HepG2 (cell line): ENCODE results near the gene GGA3. TPM values are rescaled to one million over a fixed set of nuclear protein-coding genes. Genes with fewer than 3 reads are reported as not detected.

Experiments
- ATAC-seq: fragments of 200-7000 bp; cut with Tn5 transposase; 3 replicates; pipeline ENCODE4 v1.9.1; 2020; ENCODE audit warnings: mild to moderate bottlenecking, moderate library complexity
- BruUV-seq: library from RNA; stranded (reverse); fragments of 400-500 nt; replicated peaks from 2 replicates; lab custom pipeline; 2021; lab: Mats Ljungman, UMichigan
- CTCF ChIA-PET: fragments of 300-600 bp; formaldehyde crosslinking; extraction: SDS; loops from one replicate; lab custom pipeline; 2021; ENCODE audit warnings: low total read pairs, inconsistent platforms, low intra/inter-chr PET ratio; lab: Yijun Ruan, JAX
- POLR2A ChIA-PET: fragments of 350-600 bp; sonication (Branson Sonifier 250); formaldehyde crosslinking; loops from one replicate; lab custom pipeline; 2020; ENCODE audit warnings: antibody characterized with exemption, inconsistent platforms; lab: Yijun Ruan, JAX
- DNase-seq: peaks from one replicate; pipeline ENCODE4 v3.0.0-alpha.2; 2015; ENCODE audit warnings: low spot score
- FAIRE-seq: peaks from 3 replicates; lab custom pipeline; 2011; peaks lifted over from hg19 to GRCh38; lab: Jason Lieb, UNC
- H2AFZ ChIP-seq: one replicate; pipeline ENCODE4 v1.6.1; 2011; ENCODE audit warnings: low read length, inconsistent platforms
- H3K27ac ChIP-seq: fragments of 300-600 bp; 3 replicates; pipeline ENCODE4 v1.8.0; 2011; ENCODE audit warnings: mixed run types, mild to moderate bottlenecking, mixed read lengths, low read length, inconsistent platforms; ENCODE audit not compliant: insufficient read depth; ENCODE audit errors: extremely low read length
- H3K27me3 ChIP-seq, 2 experiments: fragments of 200-600 bp in 1 of 2; 2 replicates in 1 of 2; 3 replicates in 1 of 2; pipeline versions ENCODE4 v1.6.0 to v1.8.0; 2011; ENCODE audit warnings: low read length in 2 of 2, mild to moderate bottlenecking in 2 of 2, moderate library complexity in 2 of 2, inconsistent platforms in 1 of 2; ENCODE audit not compliant: insufficient read depth in 2 of 2, control insufficient read depth in 1 of 2
- H3K36me3 ChIP-seq, 2 experiments: fragments of 200-600 bp in 1 of 2; replicated peaks in 1 of 2; 2 replicates in 1 of 2; 3 replicates in 1 of 2; pipeline versions ENCODE4 v1.5.1 to v1.8.0; 2011; ENCODE audit warnings: low read length in 2 of 2, inconsistent platforms in 1 of 2; ENCODE audit not compliant: insufficient read depth in 2 of 2, control insufficient read depth in 1 of 2
- H3K4me1 ChIP-seq: 2 replicates; pipeline ENCODE4 v1.5.1; 2012; ENCODE audit warnings: low read length, inconsistent platforms; ENCODE audit not compliant: insufficient read depth
- H3K4me2 ChIP-seq: 2 replicates; pipeline ENCODE4 v1.6.0; 2011; ENCODE audit warnings: low read depth, low read length, inconsistent platforms
- H3K4me3 ChIP-seq, 3 experiments: fragments of 200-600 bp in 1 of 3; sonication (generic), shearing (Covaris generic) in 1 of 3; replicated peaks in 1 of 3; 2 replicates each; pipeline ENCODE4 v1.5.1; 2011 to 2016; ENCODE audit warnings: low read length in 3 of 3, inconsistent platforms in 2 of 3, low read depth in 2 of 3, mild to moderate bottlenecking in 2 of 3, control low read depth in 1 of 3, mixed read lengths in 1 of 3; ENCODE audit not compliant: insufficient read depth in 1 of 3
- H3K79me2 ChIP-seq: one replicate; pipeline ENCODE4 v1.6.1; 2011; ENCODE audit warnings: low read length, inconsistent platforms; ENCODE audit not compliant: insufficient read depth
- H3K9ac ChIP-seq: 2 replicates; pipeline ENCODE4 v1.6.0; 2011; ENCODE audit warnings: mild to moderate bottlenecking, low read depth, low read length, inconsistent platforms; ENCODE audit not compliant: insufficient read depth
- H3K9me3 ChIP-seq: 2 replicates; pipeline ENCODE4 v1.5.1; 2012; ENCODE audit warnings: mild to moderate bottlenecking, low read length
- H4K20me1 ChIP-seq: 2 replicates; pipeline ENCODE4 v1.6.0; 2011; ENCODE audit warnings: inconsistent platforms, mild to moderate bottlenecking, low read length, moderate library complexity; ENCODE audit not compliant: insufficient read depth
- CREB1 ChIP-seq, 2 experiments: fragments of 450-650 bp in 1 of 2; IDR thresholded peaks; 2 replicates each; pipeline ENCODE4 v1.6.1; 2016 to 2017; ENCODE audit warnings: control low read depth in 1 of 2, mild to moderate bottlenecking in 1 of 2, missing compliant biosample characterization in 1 of 2, missing genetic modification characterization in 1 of 2
- ETV6 ChIP-seq: sonication (generic); formaldehyde crosslinking; conservative IDR thresholded peaks from 2 replicates; pipeline ENCODE4 v1.4.0; 2020; ENCODE audit warnings: missing genetic modification reagents
- IRF2 ChIP-seq: IDR thresholded peaks from 2 replicates; pipeline ENCODE4 v1.6.1; 2018; ENCODE audit warnings: missing genetic modification reagents, missing compliant biosample characterization
- MEIS2 ChIP-seq: sonication (generic); formaldehyde crosslinking; IDR thresholded peaks from 2 replicates; pipeline ENCODE4 v1.9.0; 2021; ENCODE audit warnings: mild to moderate bottlenecking, missing genetic modification reagents
- SALL1 ChIP-seq: sonication (generic); formaldehyde crosslinking; IDR thresholded peaks from 2 replicates; pipeline ENCODE4 v1.8.0; 2022; ENCODE audit warnings: mild to moderate bottlenecking, missing genetic modification reagents
- TCF12 ChIP-seq, 2 experiments: fragments of 450-650 bp in 1 of 2; sonication (generic) in 1 of 2; formaldehyde crosslinking in 1 of 2; IDR thresholded peaks; 2 replicates each; pipeline versions ENCODE4 v1.6.1 to v1.8.0; 2017 to 2022; ENCODE audit warnings: antibody characterized with exemption in 1 of 2, mild to moderate bottlenecking in 1 of 2, missing genetic modification reagents in 1 of 2, moderate library complexity in 1 of 2
- ZC3H4 ChIP-seq: sonication (generic); formaldehyde crosslinking; IDR thresholded peaks from 2 replicates; pipeline ENCODE4 v1.4.0; 2020; ENCODE audit warnings: missing genetic modification reagents, borderline replicate concordance
- ZMYM2 ChIP-seq: sonication (generic); formaldehyde crosslinking; IDR thresholded peaks from 2 replicates; pipeline ENCODE4 v1.8.0; 2022; ENCODE audit warnings: mild to moderate bottlenecking, missing genetic modification reagents
- ZNF264 ChIP-seq: sonication (generic); formaldehyde crosslinking; IDR thresholded peaks from 2 replicates; pipeline ENCODE4 v1.4.0; 2020; ENCODE audit warnings: missing genetic modification reagents
- ZNF317 ChIP-seq: sonication (generic); formaldehyde crosslinking; IDR thresholded peaks from 2 replicates; pipeline ENCODE4 v1.5.0; 2020; ENCODE audit warnings: mild to moderate bottlenecking, missing genetic modification reagents
- ZNF652 ChIP-seq: IDR thresholded peaks from 2 replicates; pipeline ENCODE4 v1.6.1; 2016; ENCODE audit warnings: low read depth, borderline replicate concordance
- WGBS: methylation state at CpG from one replicate; pipeline ENCODE4 v1.1.6; 2017; ENCODE audit warnings: low lambda C conversion rate; 5-methylcytosine and 5-hydroxymethylcytosine counted together
- in situ Hi-C: cut with HindIII; loops from 2 replicates; pipeline ENCODE4 v1.10.0; 2017; ENCODE audit warnings: low pct_unique_long_range_greater_than_20kb; ENCODE audit not compliant: extremely low pct_ligation_motif_present
- intact Hi-C: fragments of 100-400 bp; cut with micrococcal nuclease; formaldehyde crosslinking; loops from one replicate; pipeline ENCODE4 v1.10.0; 2022; ENCODE audit not compliant: unreplicated experiment
- polyA plus RNA-seq, 8 experiments: library from polyadenylated mRNA; depleted of rRNA in 3 of 8; stranded (reverse) in 7 of 8; unstranded in 1 of 8; fragments of >200 nt; fragmentation: Illumina TruSeq in 4 of 8; extraction: Trizol in 4 of 8; gene quantifications; 2 replicates each; pipeline versions ENCODE4 v1.2.1 to v1.2.3, GENCODE V29; 2011 to 2016; ENCODE audit warnings: low read depth in 4 of 8, missing spikeins in 1 of 8, mixed read lengths in 1 of 8; ENCODE audit not compliant: insufficient read depth in 1 of 8
- total RNA-seq, 5 experiments: library from RNA; depleted of rRNA; stranded (reverse); fragments of >200 nt; fragmentation: Illumina TruSeq; extraction: Trizol; gene quantifications; 2 replicates each; pipeline ENCODE4 v1.2.3, GENCODE V29; 2016; ENCODE audit warnings: low read depth in 1 of 5
- TF ChIP-seq, protein P1 (sequence below): sonication (generic); formaldehyde crosslinking; conservative IDR thresholded peaks from 2 replicates; pipeline ENCODE4 v1.4.0; 2020; ENCODE audit warnings: missing genetic modification reagents
- TF ChIP-seq, protein P2 (sequence below): sonication (generic); formaldehyde crosslinking; IDR thresholded peaks from 2 replicates; pipeline ENCODE4 v1.4.0; 2020; ENCODE audit warnings: missing genetic modification reagents
- TF ChIP-seq, protein P3 (sequence below): sonication (generic); formaldehyde crosslinking; IDR thresholded peaks from 2 replicates; pipeline ENCODE4 v1.8.1; 2023; ENCODE audit warnings: mild to moderate bottlenecking, inconsistent platforms, moderate library complexity, missing genetic modification reagents, borderline replicate concordance
- TF ChIP-seq, protein P4 (sequence below): sonication (generic); formaldehyde crosslinking; IDR thresholded peaks from 2 replicates; pipeline ENCODE4 v1.5.0; 2020; ENCODE audit warnings: mild to moderate bottlenecking, missing genetic modification reagents

The GGA3 gene
- total and polyA plus RNA-seq, 2 of the 13 experiments (the other 11 are each of a cell fraction or from before 2014, with no cell fraction given) = 28.4 to 43.7 TPM

DNA sequence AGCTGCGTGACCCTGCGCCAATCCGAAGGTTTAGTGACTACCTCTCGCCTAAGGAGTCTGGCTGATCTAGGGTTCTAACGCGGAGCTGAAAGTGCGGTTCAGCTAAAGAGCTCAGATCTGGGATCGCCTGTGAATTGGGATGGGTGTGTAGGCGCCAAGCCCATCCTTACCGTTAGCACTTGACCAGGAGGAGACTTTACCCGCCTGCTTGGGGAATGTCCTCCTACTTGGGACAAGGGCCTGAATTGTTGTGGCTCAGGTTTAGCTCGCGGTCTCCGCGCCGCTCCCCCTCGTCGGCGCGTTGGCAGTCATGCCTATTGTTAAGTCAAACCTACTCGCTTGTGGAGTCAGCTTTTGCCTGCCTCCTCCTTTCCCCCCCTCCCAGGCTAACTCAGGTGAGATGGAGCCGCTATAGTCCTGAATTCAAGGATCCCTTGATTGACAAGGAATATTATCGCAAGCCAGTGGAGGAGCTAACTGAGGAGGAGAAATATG, 753 bp upstream of the GGA3 start (continued):
- TF ChIP-seq, protein P1, sequence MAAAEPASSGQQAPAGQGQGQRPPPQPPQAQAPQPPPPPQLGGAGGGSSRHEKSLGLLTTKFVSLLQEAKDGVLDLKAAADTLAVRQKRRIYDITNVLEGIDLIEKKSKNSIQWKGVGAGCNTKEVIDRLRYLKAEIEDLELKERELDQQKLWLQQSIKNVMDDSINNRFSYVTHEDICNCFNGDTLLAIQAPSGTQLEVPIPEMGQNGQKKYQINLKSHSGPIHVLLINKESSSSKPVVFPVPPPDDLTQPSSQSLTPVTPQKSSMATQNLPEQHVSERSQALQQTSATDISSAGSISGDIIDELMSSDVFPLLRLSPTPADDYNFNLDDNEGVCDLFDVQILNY (CRISPR knock-in tag) = no peak
- no peak for TF ChIP-seq IRF2 (CRISPR knock-in tag)
- no peak for TF ChIP-seq ZMYM2 (CRISPR knock-in tag)
- TF ChIP-seq ZC3H4 (CRISPR knock-in tag) = no peak
- TF ChIP-seq, protein P2, sequence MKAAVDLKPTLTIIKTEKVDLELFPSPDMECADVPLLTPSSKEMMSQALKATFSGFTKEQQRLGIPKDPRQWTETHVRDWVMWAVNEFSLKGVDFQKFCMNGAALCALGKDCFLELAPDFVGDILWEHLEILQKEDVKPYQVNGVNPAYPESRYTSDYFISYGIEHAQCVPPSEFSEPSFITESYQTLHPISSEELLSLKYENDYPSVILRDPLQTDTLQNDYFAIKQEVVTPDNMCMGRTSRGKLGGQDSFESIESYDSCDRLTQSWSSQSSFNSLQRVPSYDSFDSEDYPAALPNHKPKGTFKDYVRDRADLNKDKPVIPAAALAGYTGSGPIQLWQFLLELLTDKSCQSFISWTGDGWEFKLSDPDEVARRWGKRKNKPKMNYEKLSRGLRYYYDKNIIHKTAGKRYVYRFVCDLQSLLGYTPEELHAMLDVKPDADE (CRISPR knock-in tag) = 0 out of 2 replicates have a peak, but pooled peaks have one; percentile 49
- no peak; the same call in 1 of the 2 replicates for TF ChIP-seq ZNF264 (CRISPR knock-in tag)

DNA sequence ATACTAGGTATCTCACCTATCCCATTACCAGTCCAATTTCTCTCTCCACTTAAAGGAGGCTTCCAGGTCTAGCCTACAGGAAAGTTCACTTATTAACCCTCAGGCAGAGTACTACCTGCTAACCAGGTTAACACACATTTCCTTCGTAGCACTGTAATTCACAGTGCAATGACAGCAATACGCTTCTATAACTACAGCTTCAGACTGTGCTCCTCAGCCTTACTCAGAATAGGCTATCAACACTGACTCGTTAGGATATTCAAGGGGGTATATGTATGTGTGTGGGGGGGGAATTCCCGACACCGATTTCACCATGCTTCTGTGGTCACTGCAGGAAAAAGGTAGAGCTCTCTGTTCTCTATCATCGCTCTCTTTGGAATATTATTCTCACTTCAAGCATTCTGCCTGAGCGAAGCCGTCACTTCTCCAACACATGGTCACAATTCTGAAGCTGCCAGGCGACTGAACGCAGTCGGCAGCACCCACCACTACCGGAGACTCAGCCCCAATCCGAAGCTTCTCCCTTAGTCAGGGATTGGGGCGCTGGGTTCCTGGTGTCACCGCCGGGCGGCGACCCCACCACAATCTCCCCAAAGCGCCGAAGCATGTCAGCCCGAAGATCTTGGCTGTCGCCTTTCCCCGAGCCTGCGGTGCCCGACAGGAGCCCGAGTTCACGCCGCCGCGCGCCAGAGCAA, 618 bp downstream of the GGA3 start:
- FAIRE-seq = no peak
- peaks cover 8 to 16% of the 10 kb centered on the region in 2 experiments for H3K36me3 ChIP-seq
- no peak overlapping the region for H2AFZ ChIP-seq
- no peaks in the 10 kb centered on the region; a peak in 1 of 5 replicates for H3K27me3 ChIP-seq
- ATAC-seq = peak; percentile 41
- ChIA-PET CTCF (no interaction called here), POLR2A (interaction anchor here (0.6 to 3.7 kb wide), 21 partner anchors 10 to 519 kb away, joined by 3 to 93 read pairs (median 6); partner anchors contain the start of genes GRB2, MIF4GD, NUP85 and SLC25A19)
- no peaks in the 10 kb centered on the region for H3K9me3 ChIP-seq
- no peak for DNase-seq
- intact Hi-C loops = no loop called here
- peaks cover 44% of the 10 kb centered on the region for H3K4me1 ChIP-seq
- in situ Hi-C loops = no loop called here
- peaks cover 60% of the 10 kb centered on the region for H3K79me2 ChIP-seq
- BruUV-seq = TSS peak; percentile 81
- peak overlapping the region; percentile 97 for H3K27ac ChIP-seq
- under 1% methylated on average over 24 of the region's 31 CpGs for WGBS
- H3K9ac ChIP-seq = peak overlapping the region; percentile 98
- peak overlapping the region; percentile 72 to 89 (median 77) for H3K4me3 ChIP-seq
- H4K20me1 ChIP-seq = no peaks in the 10 kb centered on the region
- peak overlapping the region; percentile 91 for H3K4me2 ChIP-seq
- TF ChIP-seq ETV6 (CRISPR knock-in tag) (no peak), CREB1 (IDR thresholded peaks at IDR 0.05) (no peak), CREB1 (CRISPR knock-in tag; IDR thresholded peaks at IDR 0.05) (peak; percentile 15; the same call in 1 of the 2 replicates), TCF12 (IDR thresholded peaks at IDR 0.05) (no peak), TCF12 (CRISPR knock-in tag; IDR thresholded peaks at IDR 0.05) (no peak; the same call in 1 of the 2 replicates), ZNF652 (CRISPR knock-in tag) (no peak), SALL1 (no peak), ZNF317 (CRISPR knock-in tag) (0 out of 2 replicates have a peak, but pooled peaks have one; percentile 15), MEIS2 (CRISPR knock-in tag) (0 out of 2 replicates have a peak, but pooled peaks have one; percentile 4)
- TF ChIP-seq, protein P3, sequence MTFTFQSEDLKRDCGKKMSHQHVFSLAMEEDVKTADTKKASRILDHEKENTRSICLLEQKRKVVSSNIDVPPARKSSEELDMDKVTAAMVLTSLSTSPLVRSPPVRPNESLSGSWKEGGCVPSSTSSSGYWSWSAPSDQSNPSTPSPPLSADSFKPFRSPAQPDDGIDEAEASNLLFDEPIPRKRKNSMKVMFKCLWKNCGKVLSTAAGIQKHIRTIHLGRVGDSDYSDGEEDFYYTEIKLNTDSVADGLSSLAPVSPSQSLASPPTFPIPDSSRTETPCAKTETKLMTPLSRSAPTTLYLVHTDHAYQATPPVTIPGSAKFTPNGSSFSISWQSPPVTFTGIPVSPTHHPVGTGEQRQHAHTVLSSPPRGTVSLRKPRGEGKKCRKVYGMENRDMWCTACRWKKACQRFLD (CRISPR knock-in tag) = no peak
- TF ChIP-seq, protein P4, sequence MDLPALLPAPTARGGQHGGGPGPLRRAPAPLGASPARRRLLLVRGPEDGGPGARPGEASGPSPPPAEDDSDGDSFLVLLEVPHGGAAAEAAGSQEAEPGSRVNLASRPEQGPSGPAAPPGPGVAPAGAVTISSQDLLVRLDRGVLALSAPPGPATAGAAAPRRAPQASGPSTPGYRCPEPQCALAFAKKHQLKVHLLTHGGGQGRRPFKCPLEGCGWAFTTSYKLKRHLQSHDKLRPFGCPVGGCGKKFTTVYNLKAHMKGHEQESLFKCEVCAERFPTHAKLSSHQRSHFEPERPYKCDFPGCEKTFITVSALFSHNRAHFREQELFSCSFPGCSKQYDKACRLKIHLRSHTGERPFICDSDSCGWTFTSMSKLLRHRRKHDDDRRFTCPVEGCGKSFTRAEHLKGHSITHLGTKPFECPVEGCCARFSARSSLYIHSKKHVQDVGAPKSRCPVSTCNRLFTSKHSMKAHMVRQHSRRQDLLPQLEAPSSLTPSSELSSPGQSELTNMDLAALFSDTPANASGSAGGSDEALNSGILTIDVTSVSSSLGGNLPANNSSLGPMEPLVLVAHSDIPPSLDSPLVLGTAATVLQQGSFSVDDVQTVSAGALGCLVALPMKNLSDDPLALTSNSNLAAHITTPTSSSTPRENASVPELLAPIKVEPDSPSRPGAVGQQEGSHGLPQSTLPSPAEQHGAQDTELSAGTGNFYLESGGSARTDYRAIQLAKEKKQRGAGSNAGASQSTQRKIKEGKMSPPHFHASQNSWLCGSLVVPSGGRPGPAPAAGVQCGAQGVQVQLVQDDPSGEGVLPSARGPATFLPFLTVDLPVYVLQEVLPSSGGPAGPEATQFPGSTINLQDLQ (CRISPR knock-in tag) = 0 out of 2 replicates have a peak, but pooled peaks have one; percentile 68
